Measurements from ENCODE around the gene TTC23.
A peak's percentile ranks its signal among the peaks of the same experiment; 100 is the strongest.

Gene TTC23

GRCh38 chr15:99187936-99188335, 61.4 kb downstream of the TTC23 start:
- Histone ChIP-seq H3K27me3 (ENCODE audit: low read depth, low read length) (no peaks in the 10 kb centered on the region), H3K4me1 (ENCODE audit: control insufficient read depth in 1 of 2, insufficient read depth in 2 of 2, low read length in 2 of 2) (no peaks in the 10 kb centered on the region), H3K4me3 (ENCODE audit: low read depth in 1 of 2, low read length in 2 of 2) (no peak overlapping the region), H3K9me3 (ENCODE audit: control insufficient read depth in 1 of 2, low read length in 2 of 2) (no peaks in the 10 kb centered on the region), H3K36me3 (ENCODE audit: control insufficient read depth in 1 of 2, insufficient read depth in 2 of 2, low read length in 2 of 2) (peaks cover 0 to 10% of the 10 kb centered on the region in 2 donors), H3K27ac (ENCODE audit: low read length) (no peak overlapping the region)

- H3K36me3 ChIP-seq (ENCODE audit: control insufficient read depth in 1 of 2, insufficient read depth in 2 of 2, low read length in 2 of 2) = peaks cover 0 to 4% of the 10 kb centered on the region in 2 donors
- H3K27ac ChIP-seq (ENCODE audit: low read length) = no peak overlapping the region
- no peaks in the 10 kb centered on the region for H3K27me3 ChIP-seq (ENCODE audit: low read depth, low read length)
- no peak overlapping the region for H3K4me3 ChIP-seq (ENCODE audit: low read depth in 1 of 2, low read length in 2 of 2)
- peaks cover 0 to 22% of the 10 kb centered on the region in 2 donors for H3K4me1 ChIP-seq (ENCODE audit: control insufficient read depth in 1 of 2, insufficient read depth in 2 of 2, low read length in 2 of 2)
- H3K9me3 ChIP-seq (ENCODE audit: control insufficient read depth in 1 of 2, low read length in 2 of 2) = no peaks in the 10 kb centered on the region
These were observed 63.8 kb downstream of the TTC23 start for GRCh38 chr15:99185414-99186130.

- Histone ChIP-seq H3K27me3 (ENCODE audit: low read depth, low read length) (no peaks in the 10 kb centered on the region), H3K4me1 (ENCODE audit: control insufficient read depth in 1 of 2, insufficient read depth in 2 of 2, low read length in 2 of 2) (peaks cover 0 to 29% of the 10 kb centered on the region in 2 donors), H3K36me3 (ENCODE audit: control insufficient read depth in 1 of 2, insufficient read depth in 2 of 2, low read length in 2 of 2) (peaks cover 0 to 4% of the 10 kb centered on the region in 2 donors), H3K9me3 (ENCODE audit: control insufficient read depth in 1 of 2, low read length in 2 of 2) (no peaks in the 10 kb centered on the region), H3K27ac (ENCODE audit: low read length) (no peak overlapping the region), H3K4me3 (ENCODE audit: low read depth in 1 of 2, low read length in 2 of 2) (no peak overlapping the region)
These were observed 66.6 kb downstream of the TTC23 start for GRCh38 chr15:99182791-99183190.

DNA sequence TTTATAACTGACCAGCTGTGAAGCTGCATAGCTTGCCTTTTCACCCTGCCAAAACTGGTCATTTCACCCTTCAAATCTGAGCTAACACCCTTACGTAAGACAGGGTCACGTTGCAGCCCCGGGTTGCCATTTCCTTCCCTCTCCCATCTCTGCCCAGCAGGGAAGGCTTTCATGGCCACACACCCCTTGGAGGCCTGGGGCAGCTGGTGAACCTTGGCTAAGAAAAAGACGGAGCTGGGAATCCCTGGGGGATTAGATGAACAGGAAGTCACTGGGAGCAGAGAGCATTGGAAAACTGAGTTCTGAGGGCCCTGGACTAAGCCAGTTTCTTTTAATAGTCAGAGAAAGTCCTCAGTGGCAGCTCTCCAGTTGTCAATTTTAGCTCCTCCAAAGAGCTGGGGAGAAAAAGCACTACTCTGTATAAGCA, 67.8 kb downstream of the TTC23 start:
- H3K27ac ChIP-seq (ENCODE audit: low read length) = peak overlapping the region; percentile 25
- H3K9me3 ChIP-seq (ENCODE audit: control insufficient read depth in 1 of 2, low read length in 2 of 2) = no peaks in the 10 kb centered on the region
- H3K36me3 ChIP-seq (ENCODE audit: control insufficient read depth in 1 of 2, insufficient read depth in 2 of 2, low read length in 2 of 2) = peaks cover 0 to 4% of the 10 kb centered on the region in 2 donors
- H3K27me3 ChIP-seq (ENCODE audit: low read depth, low read length) = no peaks in the 10 kb centered on the region
- H3K4me3 ChIP-seq (ENCODE audit: low read depth in 1 of 2, low read length in 2 of 2) = no peak overlapping the region
- H3K4me1 ChIP-seq (ENCODE audit: control insufficient read depth in 1 of 2, insufficient read depth in 2 of 2, low read length in 2 of 2) = peaks cover 0 to 29% of the 10 kb centered on the region in 2 donors

DNA sequence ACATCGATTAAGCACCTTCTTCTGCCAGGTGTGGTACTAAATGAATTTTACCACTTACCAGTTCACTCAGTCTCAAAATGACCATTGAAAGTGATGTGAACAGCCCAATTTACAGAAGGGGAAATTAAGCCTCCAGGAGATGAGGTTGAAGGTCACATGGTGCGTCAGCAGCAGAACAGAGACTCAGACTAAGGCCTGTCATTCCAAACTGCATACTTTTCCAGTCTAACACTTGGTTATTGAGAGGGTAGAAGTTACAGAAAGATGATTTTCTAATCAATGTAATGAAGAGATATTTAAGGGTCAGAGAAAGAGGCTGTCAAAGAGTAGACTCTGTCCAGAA, 68.4 kb downstream of the TTC23 start:
- no peak overlapping the region for H3K4me3 ChIP-seq (ENCODE audit: low read depth in 1 of 2, low read length in 2 of 2)
- H3K27ac ChIP-seq (ENCODE audit: low read length) = peak overlapping the region; percentile 39
- peaks cover 0 to 29% of the 10 kb centered on the region in 2 donors for H3K4me1 ChIP-seq (ENCODE audit: control insufficient read depth in 1 of 2, insufficient read depth in 2 of 2, low read length in 2 of 2)
- no peaks in the 10 kb centered on the region for H3K9me3 ChIP-seq (ENCODE audit: control insufficient read depth in 1 of 2, low read length in 2 of 2)
- no peaks in the 10 kb centered on the region for H3K27me3 ChIP-seq (ENCODE audit: low read depth, low read length)
- peaks cover 0 to 4% of the 10 kb centered on the region in 2 donors for H3K36me3 ChIP-seq (ENCODE audit: control insufficient read depth in 1 of 2, insufficient read depth in 2 of 2, low read length in 2 of 2)

- no peaks in the 10 kb centered on the region for H3K27me3 ChIP-seq (ENCODE audit: low read depth, low read length)
- no peaks in the 10 kb centered on the region for H3K9me3 ChIP-seq (ENCODE audit: control insufficient read depth in 1 of 2, low read length in 2 of 2)
- no peak overlapping the region for H3K4me3 ChIP-seq (ENCODE audit: low read depth in 1 of 2, low read length in 2 of 2)
- H3K4me1 ChIP-seq (ENCODE audit: control insufficient read depth in 1 of 2, insufficient read depth in 2 of 2, low read length in 2 of 2) = peaks cover 0 to 29% of the 10 kb centered on the region in 2 donors
- H3K27ac ChIP-seq (ENCODE audit: low read length) = peak overlapping the region; percentile 39
- peaks cover 0 to 4% of the 10 kb centered on the region in 2 donors for H3K36me3 ChIP-seq (ENCODE audit: control insufficient read depth in 1 of 2, insufficient read depth in 2 of 2, low read length in 2 of 2)
These were observed 69.1 kb downstream of the TTC23 start for GRCh38 chr15:99180086-99180963.

- no peaks in the 10 kb centered on the region for H3K27me3 ChIP-seq (ENCODE audit: low read depth, low read length)
These were observed 71.7 kb downstream of the TTC23 start for GRCh38 chr15:99177679-99178078.

DNA sequence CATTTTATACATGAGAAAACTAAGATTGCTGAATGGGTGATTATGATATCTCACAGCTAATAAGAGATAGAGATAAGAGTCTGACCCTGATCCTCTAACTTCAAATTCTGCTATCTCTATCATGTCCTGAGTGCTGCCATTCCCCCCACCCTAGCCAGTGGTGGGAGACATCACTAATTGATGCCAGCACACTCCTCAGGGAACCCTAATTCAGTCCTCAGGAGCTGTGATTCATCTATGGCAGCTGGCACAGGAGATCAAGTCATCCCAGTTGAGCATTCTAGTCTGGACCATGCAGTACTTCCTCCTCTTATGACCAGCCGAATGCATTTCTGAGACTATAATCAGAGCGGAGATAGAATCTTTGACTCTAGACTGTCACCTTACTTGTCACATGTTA, 72.6 kb downstream of the TTC23 start:
- Histone ChIP-seq H3K4me1 (ENCODE audit: control insufficient read depth in 1 of 2, insufficient read depth in 2 of 2, low read length in 2 of 2) (peaks cover 0 to 19% of the 10 kb centered on the region in 2 donors), H3K9me3 (ENCODE audit: control insufficient read depth in 1 of 2, low read length in 2 of 2) (no peaks in the 10 kb centered on the region), H3K27me3 (ENCODE audit: low read depth, low read length) (no peaks in the 10 kb centered on the region), H3K36me3 (ENCODE audit: control insufficient read depth in 1 of 2, insufficient read depth in 2 of 2, low read length in 2 of 2) (peaks cover 0 to 4% of the 10 kb centered on the region in 2 donors), H3K27ac (ENCODE audit: low read length) (peak overlapping the region; percentile 94), H3K4me3 (ENCODE audit: low read depth in 1 of 2, low read length in 2 of 2) (no peak overlapping the region)

More at GRCh38 chr15:99177679-99178078, 71.7 kb downstream of the TTC23 start:
- no peaks in the 10 kb centered on the region for H3K36me3 ChIP-seq (ENCODE audit: control insufficient read depth in 1 of 2, insufficient read depth in 2 of 2, low read length in 2 of 2)
- H3K27ac ChIP-seq (ENCODE audit: low read length) = no peak overlapping the region
- H3K4me3 ChIP-seq (ENCODE audit: low read depth in 1 of 2, low read length in 2 of 2) = no peak overlapping the region
- H3K9me3 ChIP-seq (ENCODE audit: control insufficient read depth in 1 of 2, low read length in 2 of 2) = no peaks in the 10 kb centered on the region
- peaks cover 0 to 27% of the 10 kb centered on the region in 2 donors for H3K4me1 ChIP-seq (ENCODE audit: control insufficient read depth in 1 of 2, insufficient read depth in 2 of 2, low read length in 2 of 2)

GRCh38 chr15:99174567-99175395, 74.6 kb downstream of the TTC23 start:
- Histone ChIP-seq H3K27ac (ENCODE audit: low read length) (peak overlapping the region; percentile 94), H3K4me1 (ENCODE audit: control insufficient read depth in 1 of 2, insufficient read depth in 2 of 2, low read length in 2 of 2) (peaks cover 0 to 12% of the 10 kb centered on the region in 2 donors), H3K36me3 (ENCODE audit: control insufficient read depth in 1 of 2, insufficient read depth in 2 of 2, low read length in 2 of 2) (peaks cover 0 to 4% of the 10 kb centered on the region in 2 donors), H3K27me3 (ENCODE audit: low read depth, low read length) (no peaks in the 10 kb centered on the region), H3K9me3 (ENCODE audit: control insufficient read depth in 1 of 2, low read length in 2 of 2) (no peaks in the 10 kb centered on the region), H3K4me3 (ENCODE audit: low read depth in 1 of 2, low read length in 2 of 2) (no peak overlapping the region)

DNA sequence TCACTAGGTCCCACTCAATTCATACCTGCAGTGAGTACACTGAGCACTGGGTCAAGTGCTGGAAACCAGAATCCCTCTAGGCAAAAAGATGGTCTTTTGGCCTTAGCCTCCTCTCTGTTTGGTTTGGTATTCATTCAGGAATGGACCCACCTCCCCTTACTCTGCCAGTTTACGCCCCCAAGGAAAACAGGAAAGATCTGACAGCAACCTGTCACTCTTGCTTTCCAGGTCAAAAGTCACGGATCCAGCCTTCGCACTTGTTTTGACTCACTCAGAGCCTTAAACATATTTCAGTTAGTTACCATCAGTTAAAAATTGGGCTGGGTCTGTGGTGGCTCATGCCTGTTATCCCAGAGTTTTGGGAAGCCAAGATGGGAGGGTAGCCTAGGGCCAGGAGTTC, 76.4 kb downstream of the TTC23 start:
- Histone ChIP-seq H3K4me3 (ENCODE audit: low read depth in 1 of 2, low read length in 2 of 2) (no peak overlapping the region), H3K36me3 (ENCODE audit: control insufficient read depth in 1 of 2, insufficient read depth in 2 of 2, low read length in 2 of 2) (peaks cover 0 to 4% of the 10 kb centered on the region in 2 donors), H3K27me3 (ENCODE audit: low read depth, low read length) (no peaks in the 10 kb centered on the region), H3K27ac (ENCODE audit: low read length) (peak overlapping the region; percentile 82), H3K9me3 (ENCODE audit: control insufficient read depth in 1 of 2, low read length in 2 of 2) (no peaks in the 10 kb centered on the region), H3K4me1 (ENCODE audit: control insufficient read depth in 1 of 2, insufficient read depth in 2 of 2, low read length in 2 of 2) (peaks cover 0 to 26% of the 10 kb centered on the region in 2 donors)

DNA sequence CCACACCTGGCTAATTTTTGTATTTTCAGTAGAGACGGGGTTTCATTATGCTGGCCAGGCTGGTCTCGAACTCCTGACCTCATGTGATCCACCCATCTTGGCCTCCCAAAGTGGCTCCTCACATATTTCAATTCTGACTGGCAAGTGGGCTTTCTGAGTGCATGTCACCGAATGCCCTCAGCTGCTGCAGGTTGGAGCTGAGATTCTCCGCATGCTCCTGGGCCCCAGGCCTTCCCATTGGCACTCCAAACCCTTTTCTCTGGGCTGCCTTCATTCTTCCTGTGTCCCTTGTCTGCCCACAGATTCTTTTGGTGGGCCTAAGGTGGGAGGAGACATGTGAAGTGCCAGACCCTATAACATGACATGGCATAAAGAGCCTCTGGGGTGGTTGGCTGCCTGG, 77.2 kb downstream of the TTC23 start:
- peaks cover 0 to 26% of the 10 kb centered on the region in 2 donors for H3K4me1 ChIP-seq (ENCODE audit: control insufficient read depth in 1 of 2, insufficient read depth in 2 of 2, low read length in 2 of 2)
- no peaks in the 10 kb centered on the region for H3K27me3 ChIP-seq (ENCODE audit: low read depth, low read length)
- no peaks in the 10 kb centered on the region for H3K9me3 ChIP-seq (ENCODE audit: control insufficient read depth in 1 of 2, low read length in 2 of 2)
- H3K36me3 ChIP-seq (ENCODE audit: control insufficient read depth in 1 of 2, insufficient read depth in 2 of 2, low read length in 2 of 2) = peaks cover 0 to 4% of the 10 kb centered on the region in 2 donors
- peak overlapping the region; percentile 82 for H3K27ac ChIP-seq (ENCODE audit: low read length)
- H3K4me3 ChIP-seq (ENCODE audit: low read depth in 1 of 2, low read length in 2 of 2) = no peak overlapping the region
